K562 (cell line): ENCODE data around the gene CEP128. TPM values are rescaled to one million over a fixed set of nuclear protein-coding genes. Genes with fewer than 3 reads are reported as not detected.

Source experiments
- ATAC-seq: fragments of 200-7000 bp; cut with Tn5 transposase; 3 replicates; pipeline ENCODE4 v1.9.1; 2020; ENCODE audit warnings: moderate library complexity
- BruUV-seq: library from RNA; stranded (reverse); fragments of 400-500 nt; replicated peaks from 2 replicates; lab custom pipeline; 2021; lab: Mats Ljungman, UMichigan
- CTCF ChIA-PET: fragments of 300-600 bp; formaldehyde crosslinking; extraction: SDS; loops from one replicate; lab custom pipeline; 2021; ENCODE audit warnings: low intra/inter-chr PET ratio; lab: Yijun Ruan, JAX
- POLR2A ChIA-PET: fragments of 300-600, 350-650 bp; sonication (Branson Sonifier 250); formaldehyde crosslinking; extraction: SDS; loops from one replicate; lab custom pipeline; 2021; ENCODE audit warnings: antibody characterized with exemption, inconsistent platforms; lab: Yijun Ruan, JAX
- DNase-seq, 4 experiments: peaks; one replicate each; pipeline versions ENCODE4 v3.0.0 to v3.0.0-alpha.2; 2011 to 2018; ENCODE audit warnings: low spot score in 3 of 4, mixed read lengths in 3 of 4; ENCODE audit errors: extremely low read depth in 1 of 4
- FAIRE-seq: peaks from 2 replicates; lab custom pipeline; 2011; peaks lifted over from hg19 to GRCh38; lab: Jason Lieb, UNC
- H2AFZ ChIP-seq: 2 replicates; pipeline ENCODE4 v1.6.0; 2011; ENCODE audit warnings: low read depth, low read length, control low read depth, inconsistent platforms
- H3K27ac ChIP-seq: fragments of 200-600 bp; 3 replicates; pipeline ENCODE4 v1.8.0; 2011; ENCODE audit warnings: low read depth, mild to moderate bottlenecking, control low read depth, inconsistent platforms, low read length, moderate library complexity, mixed read lengths; ENCODE audit errors: extremely low read depth
- H3K27me3 ChIP-seq, 2 experiments: fragments of 300-600 bp in 1 of 2; 2 replicates in 1 of 2; 3 replicates in 1 of 2; pipeline versions ENCODE4 v1.6.0 to v1.8.0; 2011; ENCODE audit warnings: inconsistent platforms in 2 of 2, low read length in 2 of 2, mild to moderate bottlenecking in 1 of 2, mixed read lengths in 1 of 2, moderate library complexity in 1 of 2; ENCODE audit not compliant: control insufficient read depth in 2 of 2, insufficient read depth in 2 of 2
- H3K36me3 ChIP-seq: fragments of 300-600 bp; 3 replicates; pipeline ENCODE4 v1.8.0; 2011; ENCODE audit warnings: mild to moderate bottlenecking, low read length, inconsistent platforms; ENCODE audit not compliant: control insufficient read depth, insufficient read depth
- H3K4me1 ChIP-seq, 2 experiments: fragments of 200-600 bp in 1 of 2; replicated peaks in 1 of 2; 2 replicates in 1 of 2; 3 replicates in 1 of 2; pipeline versions ENCODE4 v1.5.1 to v1.8.0; 2011; ENCODE audit warnings: inconsistent platforms in 2 of 2, low read length in 2 of 2, mild to moderate bottlenecking in 1 of 2, mixed read lengths in 1 of 2, moderate library complexity in 1 of 2; ENCODE audit not compliant: control insufficient read depth in 2 of 2, insufficient read depth in 2 of 2
- H3K4me2 ChIP-seq: 2 replicates; pipeline ENCODE4 v1.6.1; 2011; ENCODE audit warnings: low read length, control low read depth, inconsistent platforms, mixed read lengths; ENCODE audit not compliant: insufficient read depth
- H3K4me3 ChIP-seq: fragments of 200-600 bp; sonication (generic), shearing (Covaris generic); 2 replicates; pipeline ENCODE4 v1.5.1; 2016; ENCODE audit warnings: control low read depth, inconsistent platforms
- H3K79me2 ChIP-seq: fragments of 200-600 bp; 3 replicates; pipeline ENCODE4 v1.8.0; 2011; ENCODE audit warnings: low read length, inconsistent platforms; ENCODE audit not compliant: control insufficient read depth, insufficient read depth
- H3K9ac ChIP-seq, 2 experiments: 2 replicates each; pipeline versions ENCODE4 v1.6.0 to v1.6.1; 2011; ENCODE audit warnings: low read depth in 2 of 2, low read length in 2 of 2, control low read depth in 1 of 2, inconsistent platforms in 1 of 2, mild to moderate bottlenecking in 1 of 2, mixed read lengths in 1 of 2; ENCODE audit not compliant: insufficient read depth in 1 of 2
- H3K9me1 ChIP-seq: one replicate; pipeline ENCODE4 v1.6.0; 2011; ENCODE audit warnings: inconsistent platforms, mild to moderate bottlenecking, low read length, moderate library complexity; ENCODE audit not compliant: control insufficient read depth, insufficient read depth
- H3K9me3 ChIP-seq: replicated peaks from 2 replicates; pipeline ENCODE4 v1.5.1; 2011; ENCODE audit warnings: low read depth, low read length, inconsistent platforms; ENCODE audit not compliant: control insufficient read depth, insufficient read depth
- H4K20me1 ChIP-seq: replicated peaks from 2 replicates; pipeline ENCODE4 v1.6.1; 2011; ENCODE audit warnings: low read length, inconsistent platforms, mixed read lengths; ENCODE audit not compliant: control insufficient read depth, insufficient read depth
- ASH1L ChIP-seq: fragments of 450-650 bp; IDR thresholded peaks from 2 replicates; pipeline ENCODE4 v1.6.1; 2018; ENCODE audit warnings: borderline replicate concordance, mild to moderate bottlenecking, low read depth; ENCODE audit not compliant: partially characterized antibody
- ERF ChIP-seq: fragments of 450-650 bp; formaldehyde crosslinking; IDR thresholded peaks from 2 replicates; pipeline ENCODE4 v1.4.0; 2020; ENCODE audit warnings: mild to moderate bottlenecking, mixed read lengths
- MBD2 ChIP-seq: sonication (generic); IDR thresholded peaks from 2 replicates; pipeline ENCODE4 v1.6.1; 2016; ENCODE audit warnings: low read depth, borderline replicate concordance
- NCOA1 ChIP-seq: fragments of 450-650 bp; IDR thresholded peaks from 2 replicates; pipeline ENCODE4 v1.6.1; 2016; ENCODE audit warnings: low read depth
- NCOA2 ChIP-seq, 2 experiments: fragments of 450-650 bp; IDR thresholded peaks; 2 replicates each; pipeline ENCODE4 v1.6.1; 2018; ENCODE audit warnings: mild to moderate bottlenecking in 2 of 2, moderate library complexity in 1 of 2; ENCODE audit not compliant: partially characterized antibody in 2 of 2
- PRDM10 ChIP-seq: fragments of 450-650 bp; IDR thresholded peaks from 2 replicates; pipeline ENCODE4 v1.6.1; 2018; ENCODE audit not compliant: partially characterized antibody
- TAL1 ChIP-seq: fragments of 450-650 bp; IDR thresholded peaks from 2 replicates; pipeline ENCODE4 v1.6.1; 2016; ENCODE audit warnings: mild to moderate bottlenecking
- ZNF197 ChIP-seq: fragments of 200-800 bp; sonication (Bioruptor generic); IDR thresholded peaks from 2 replicates; pipeline ENCODE4 v1.6.1; 2016; ENCODE audit warnings: low read depth, missing genetic modification characterization, missing compliant biosample characterization
- ZNF232 ChIP-seq: sonication (generic); formaldehyde crosslinking; IDR thresholded peaks from 2 replicates; pipeline ENCODE4 v1.8.0; 2022; ENCODE audit warnings: mild to moderate bottlenecking, missing genetic modification reagents
- WGBS: fragments of 100-300 bp; shearing (Covaris generic); methylation state at CpG from one replicate; pipeline ENCODE4 v1.1.6; 2016; ENCODE audit warnings: low coverage, mixed read lengths; ENCODE audit not compliant: insufficient coverage; ENCODE audit errors: missing lambda C conversion rate; 5-methylcytosine and 5-hydroxymethylcytosine counted together
- in situ Hi-C: fragments of 300-500 bp; cut with MboI; formaldehyde crosslinking; loops from 4 replicates; pipeline ENCODE4 v1.15.0; 2018; ENCODE audit warnings: inconsistent platforms, mixed read lengths
- intact Hi-C: fragments of 100-400 bp; cut with micrococcal nuclease; formaldehyde crosslinking; loops from 2 replicates; pipeline ENCODE4 v1.14.2; 2022
- polyA plus RNA-seq, 8 experiments: library from polyadenylated mRNA; depleted of rRNA in 4 of 8; stranded (reverse) in 5 of 8; unstranded in 3 of 8; fragments of >200 nt; fragmentation: Nextera tagmentation in 2 of 8; fragmentation: Illumina TruSeq in 1 of 8; extraction: Ambion mirVana in 2 of 8; extraction: Trizol in 1 of 8; gene quantifications; 2 replicates each; pipeline versions ENCODE4 v1.2.1 to v1.2.3, GENCODE V29; 2011 to 2014; ENCODE audit warnings: inconsistent platforms in 1 of 8, missing spikeins in 1 of 8
- total RNA-seq, 7 experiments: library from RNA; depleted of rRNA in 6 of 7; stranded (reverse); fragments of >200 nt in 6 of 7; fragmentation: Illumina TruSeq in 2 of 7; extraction: Trizol in 2 of 7; gene quantifications; 2 replicates each; pipeline versions ENCODE4 v1.2.1 to v1.2.3, GENCODE V29; 2011 to 2021; ENCODE audit warnings: low replicate concordance in 1 of 7
- TF ChIP-seq, protein P1 (sequence below): fragments of 250-450 bp; sonication (Bioruptor Pico); IDR thresholded peaks from 2 replicates; pipeline ENCODE4 v1.5.0; 2021; ENCODE audit warnings: mild to moderate bottlenecking, moderate library complexity

Gene CEP128
- total and polyA plus RNA-seq, 9 of the 15 experiments (the other 6 are each of a cell fraction or from before 2014, with no cell fraction given), result 2.3 to 9.2 (median 4.6) TPM

- H3K9ac ChIP-seq, result no peak overlapping the region
- H3K9me1 ChIP-seq, result no peaks in the 10 kb centered on the region
- CTCF ChIA-PET, result no interaction called here
- no peak for FAIRE-seq
- intact Hi-C loops, result no loop called here
- no peaks in the 10 kb centered on the region for H3K27me3 ChIP-seq
- in situ Hi-C loops, result no loop called here
- no peak for DNase-seq
- ATAC-seq, result no peak
- no peak for TF ChIP-seq ZNF232 (CRISPR knock-in tag)
- TF ChIP-seq ASH1L, result no peak
- no peak for TF ChIP-seq MBD2
- TF ChIP-seq TAL1, result no peak
- no peak for TF ChIP-seq ZNF197
- H3K79me2 ChIP-seq, result no peaks in the 10 kb centered on the region
- no peaks in the 10 kb centered on the region for H3K36me3 ChIP-seq
- POLR2A ChIA-PET, result no interaction called here
- H3K4me3 ChIP-seq, result no peak overlapping the region
- BruUV-seq, result no TSS peak
- WGBS, result 2% methylated on average over 4 of the region's 4 CpGs
- no peaks in the 10 kb centered on the region for H3K9me3 ChIP-seq
- H4K20me1 ChIP-seq, result no peaks in the 10 kb centered on the region
- H3K4me1 ChIP-seq, result no peaks in the 10 kb centered on the region
- no peak overlapping the region for H2AFZ ChIP-seq
- H3K27ac ChIP-seq, result no peak overlapping the region
- H3K4me2 ChIP-seq, result no peak overlapping the region
Measured at GRCh38 chr14:80577599-80577998, 363.9 kb downstream of the CEP128 start.

- H3K9ac ChIP-seq, result no peak overlapping the region
- no peaks in the 10 kb centered on the region for H3K27me3 ChIP-seq
- no peaks in the 10 kb centered on the region for H4K20me1 ChIP-seq
- 41% methylated on average over 3 of the region's 3 CpGs for WGBS
- H3K9me3 ChIP-seq, result no peaks in the 10 kb centered on the region
- no peaks in the 10 kb centered on the region for H3K9me1 ChIP-seq
- no peak overlapping the region for H2AFZ ChIP-seq
- ATAC-seq (no peak), FAIRE-seq (no peak), DNase-seq (no peak)
- no peak overlapping the region for H3K4me2 ChIP-seq
- H3K4me1 ChIP-seq, result no peaks in the 10 kb centered on the region
- BruUV-seq, result no TSS peak
- CTCF ChIA-PET, result no interaction called here
- in situ Hi-C loops (no loop called here), intact Hi-C loops (no loop called here)
- POLR2A ChIA-PET, result no interaction called here
- no peaks in the 10 kb centered on the region for H3K36me3 ChIP-seq
- no peaks in the 10 kb centered on the region for H3K79me2 ChIP-seq
- TF ChIP-seq NCOA2 (IDR thresholded peaks at IDR 0.05; ENCODE audit: partially characterized antibody in 2 of 2), result no peak
- no peak for TF ChIP-seq ERF (CRISPR knock-in tag)
- TF ChIP-seq NCOA1, result no peak
- TF ChIP-seq PRDM10, result no peak
- TF ChIP-seq, protein P1, sequence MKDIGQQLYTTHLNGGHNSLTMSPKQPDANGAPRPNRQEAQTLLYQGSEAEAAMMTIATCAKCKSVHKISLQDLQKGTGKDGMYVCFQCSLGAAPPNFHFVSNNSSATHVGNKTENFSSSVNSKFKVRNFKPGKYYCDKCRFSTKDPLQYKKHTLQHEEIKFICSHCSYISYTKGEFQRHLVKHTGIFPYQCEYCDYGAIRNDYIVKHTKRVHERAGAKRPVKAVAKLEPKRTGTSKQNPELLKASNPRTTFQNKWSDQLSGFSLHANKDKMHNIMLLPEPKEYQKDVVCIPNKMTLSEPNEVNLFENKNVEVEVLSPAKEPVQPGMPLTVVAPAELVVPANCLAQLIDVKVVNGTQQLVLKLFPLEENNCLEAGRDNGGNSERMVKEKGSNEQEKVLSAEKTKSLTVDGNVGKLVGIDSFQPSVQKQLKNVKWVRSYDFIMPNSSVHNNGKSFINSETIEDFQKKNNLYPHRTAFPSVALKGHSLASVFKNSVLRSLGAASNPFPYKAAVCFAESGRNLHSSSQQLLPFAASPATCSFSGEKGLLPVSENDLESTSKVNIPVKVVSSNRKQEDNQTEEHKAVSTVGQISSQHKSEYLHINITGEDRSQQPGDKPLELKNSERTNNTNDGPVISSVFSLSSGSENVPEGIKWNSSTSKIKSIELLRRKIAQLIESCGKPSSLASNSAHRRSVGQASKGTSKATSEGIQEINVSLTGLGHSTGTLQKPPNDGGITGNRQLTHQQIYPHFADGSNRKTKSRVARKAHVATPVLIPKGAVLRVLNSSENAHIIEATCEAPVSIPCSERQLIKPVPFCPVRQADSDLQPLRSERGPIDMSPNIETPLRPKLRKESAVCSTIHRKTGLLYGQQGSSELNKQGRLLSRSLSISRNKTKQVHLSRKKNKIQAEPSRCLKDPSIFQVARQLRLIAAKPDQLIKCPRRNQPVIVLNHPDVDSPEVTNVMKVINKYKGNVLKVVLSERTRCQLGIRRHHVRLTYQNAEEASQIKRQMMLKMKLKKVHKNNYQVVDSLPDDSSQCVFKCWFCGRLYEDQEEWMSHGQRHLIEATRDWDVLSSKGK, result no peak
- H3K27ac ChIP-seq, result no peak overlapping the region
- no peak overlapping the region for H3K4me3 ChIP-seq
Measured at GRCh38 chr14:80576401-80576800, 365.1 kb downstream of the CEP128 start.
